A673 (cell line): ENCODE results near the gene WDR62. TPM values are rescaled to one million over a fixed set of nuclear protein-coding genes. Genes with fewer than 3 reads are reported as not detected.

Source experiments
- BruUV-seq: library from RNA; stranded (reverse); fragments of 400-500 nt; replicated peaks from 2 replicates; lab custom pipeline; 2021; lab: Mats Ljungman, UMichigan
- CTCF ChIA-PET: fragments of 300-600 bp; sonication (Branson Sonifier 250); formaldehyde crosslinking; loops from one replicate; lab custom pipeline; 2022; ENCODE audit warnings: antibody characterized with exemption; lab: Charles Lee
- POLR2A ChIA-PET: fragments of 300-600 bp; sonication (Branson Sonifier 250); formaldehyde crosslinking; loops from one replicate; lab custom pipeline; 2022; ENCODE audit warnings: antibody characterized with exemption; ENCODE audit not compliant: low non-redundant PET; lab: Charles Lee
- DNase-seq: peaks from one replicate; pipeline ENCODE4 v3.0.0-alpha.2; 2015; ENCODE audit warnings: low spot score
- H3K27ac ChIP-seq: fragments of 200-600 bp; sonication (generic); 2 replicates; pipeline ENCODE4 v1.5.1; 2016; ENCODE audit warnings: mixed run types, low read depth, mild to moderate bottlenecking, mixed read lengths, antibody characterized with exemption, low read length; ENCODE audit not compliant: poor library complexity, severe bottlenecking
- H3K27me3 ChIP-seq: fragments of 200-600 bp; sonication (generic); replicated peaks from 2 replicates; pipeline ENCODE4 v1.6.1; 2017; ENCODE audit warnings: mixed run types, low read depth, mild to moderate bottlenecking, mixed read lengths, antibody characterized with exemption, low read length; ENCODE audit not compliant: insufficient read depth, poor library complexity
- H3K36me3 ChIP-seq: fragments of 200-600 bp; sonication (generic); 2 replicates; pipeline ENCODE4 v1.6.1; 2016; ENCODE audit warnings: mixed run types, mild to moderate bottlenecking, mixed read lengths, antibody characterized with exemption, low read length; ENCODE audit not compliant: insufficient read depth, poor library complexity, severe bottlenecking
- H3K4me1 ChIP-seq: fragments of 200-600 bp; sonication (generic); 2 replicates; pipeline ENCODE4 v1.6.1; 2017; ENCODE audit warnings: mixed run types, mild to moderate bottlenecking, mixed read lengths, antibody characterized with exemption, low read length; ENCODE audit not compliant: insufficient read depth, poor library complexity, severe bottlenecking
- H3K4me3 ChIP-seq: fragments of 200-600 bp; sonication (generic); 2 replicates; pipeline ENCODE4 v1.5.1; 2016; ENCODE audit warnings: low read depth, mixed run types, mild to moderate bottlenecking, mixed read lengths, low read length; ENCODE audit not compliant: poor library complexity, severe bottlenecking
- H3K9me3 ChIP-seq: fragments of 200-600 bp; sonication (generic); 2 replicates; pipeline ENCODE4 v1.6.1; 2016; ENCODE audit warnings: mixed run types, low read depth, mild to moderate bottlenecking, mixed read lengths, antibody characterized with exemption, low read length; ENCODE audit not compliant: poor library complexity, severe bottlenecking
- CTCF ChIP-seq: fragments of 300-800, 200-600 bp; sonication (generic); conservative IDR thresholded peaks from 2 replicates; pipeline ENCODE4 v1.5.1; 2017; ENCODE audit warnings: low read depth, mild to moderate bottlenecking, antibody characterized with exemption, low read length, moderate library complexity, mixed read lengths
- EZH2 ChIP-seq: fragments of 200-600 bp; sonication (generic); IDR thresholded peaks from 2 replicates; pipeline ENCODE4 v1.6.1; 2017; ENCODE audit warnings: borderline replicate concordance, low read depth, mild to moderate bottlenecking, mixed read lengths, antibody characterized with exemption, low read length; ENCODE audit not compliant: poor library complexity, severe bottlenecking
- intact Hi-C: fragments of 100-400 bp; cut with micrococcal nuclease; formaldehyde crosslinking; loops from one replicate; pipeline ENCODE4 v1.10.0; 2022; ENCODE audit not compliant: unreplicated experiment
- total RNA-seq: library from RNA; stranded (reverse); gene quantifications from 2 replicates; pipeline ENCODE4 v1.2.3, GENCODE V29; 2021

Gene WDR62
- total RNA-seq, 1 experiment from 2014 or later, result 40.4 TPM

DNA sequence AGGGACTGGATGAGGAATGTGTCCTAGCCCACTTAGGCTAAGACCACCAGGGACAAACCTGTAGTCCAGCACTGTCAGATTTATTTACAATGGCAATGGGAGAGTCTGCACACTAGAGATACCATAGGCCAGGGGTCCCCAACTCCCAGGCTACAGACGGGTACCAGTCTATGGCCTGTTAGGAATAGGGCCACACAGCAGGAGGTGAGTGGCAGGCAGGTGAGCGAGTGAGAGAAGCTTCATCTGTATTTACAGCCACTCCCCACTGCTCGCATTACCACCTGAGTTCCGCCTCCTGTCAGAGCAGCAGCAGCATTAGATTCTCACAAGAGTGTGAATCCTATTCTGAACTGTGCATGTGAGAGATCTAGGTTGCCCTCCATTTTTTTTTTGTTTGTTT, 3.1 kb upstream of the WDR62 start:
- no peaks in the 10 kb centered on the region for H3K9me3 ChIP-seq
- H3K4me3 ChIP-seq, result no peak overlapping the region
- CTCF ChIA-PET, result no interaction called here
- no peak overlapping the region for H3K27ac ChIP-seq
- H3K4me1 ChIP-seq, result peaks cover under 1% of the 10 kb centered on the region
- BruUV-seq, result no TSS peak
- no peak for TF ChIP-seq CTCF
- no peak for TF ChIP-seq EZH2
- intact Hi-C loops, result no loop called here
- no peaks in the 10 kb centered on the region for H3K36me3 ChIP-seq
- H3K27me3 ChIP-seq, result no peaks in the 10 kb centered on the region
- POLR2A ChIA-PET, result no interaction called here
- no peak for DNase-seq

DNA sequence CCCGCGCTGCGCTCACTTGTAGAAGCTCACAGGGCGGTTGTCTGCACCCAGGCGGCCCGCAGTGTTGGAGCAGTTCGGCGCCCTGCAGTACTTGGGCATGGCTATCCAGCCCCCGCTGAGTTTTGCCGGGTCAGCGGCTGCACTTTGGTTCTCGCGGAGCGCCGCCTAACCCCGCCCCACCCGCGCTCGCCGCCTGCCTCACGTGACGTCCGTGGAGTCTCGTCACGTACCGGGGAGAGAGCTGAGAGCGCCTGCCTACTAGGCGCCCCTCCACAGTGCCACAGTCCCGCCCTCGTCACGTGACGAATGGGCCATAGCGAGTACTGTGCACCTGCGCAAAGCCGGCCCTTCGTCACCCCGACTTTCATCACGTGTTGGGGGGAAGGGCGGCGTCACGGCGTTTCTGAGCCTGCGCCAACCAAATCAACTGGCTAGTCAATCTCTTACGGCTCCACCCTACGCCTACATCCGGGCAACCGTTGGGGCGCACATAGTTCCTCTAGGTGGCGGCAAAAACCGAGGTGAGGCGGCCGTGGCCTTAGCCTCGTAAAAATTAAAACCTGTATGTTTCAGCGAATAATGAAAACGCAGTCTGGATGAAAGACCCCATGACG, 471 bp upstream of the WDR62 start, which contains the start of gene THAP8:
Gene THAP8, minus strand, starts transcription at position 167 of the 614 bp plus-strand sequence. Its CDS starts 68 bp downstream, at position 99.
- H3K36me3 ChIP-seq, result peaks cover 9% of the 10 kb centered on the region
- ChIA-PET CTCF (interaction anchor here (0.7 kb wide), 1 partner anchor 127 kb away, joined by 9 read pairs; no protein-coding TSS in a partner anchor), POLR2A (interaction anchor here (0.5 kb wide), 1 partner anchor 12 kb away, joined by 3 read pairs; no protein-coding TSS in a partner anchor)
- intact Hi-C loops, result loop anchor here (2.0 kb wide), 1 partner anchor 61 kb away; the partner anchor contains the start of genes POLR2I and TBCB
- no peaks in the 10 kb centered on the region for H3K9me3 ChIP-seq
- peaks cover 5% of the 10 kb centered on the region for H3K4me1 ChIP-seq
- no peaks in the 10 kb centered on the region for H3K27me3 ChIP-seq
- TF ChIP-seq CTCF (peak; percentile 60), EZH2 (no peak)
- peak within 1 kb of the TSS; percentile 85 for H3K4me3 ChIP-seq
- no TSS peak for BruUV-seq
- DNase-seq, result peak; percentile 100
- peak within 1 kb of the TSS; percentile 93 for H3K27ac ChIP-seq

DNA sequence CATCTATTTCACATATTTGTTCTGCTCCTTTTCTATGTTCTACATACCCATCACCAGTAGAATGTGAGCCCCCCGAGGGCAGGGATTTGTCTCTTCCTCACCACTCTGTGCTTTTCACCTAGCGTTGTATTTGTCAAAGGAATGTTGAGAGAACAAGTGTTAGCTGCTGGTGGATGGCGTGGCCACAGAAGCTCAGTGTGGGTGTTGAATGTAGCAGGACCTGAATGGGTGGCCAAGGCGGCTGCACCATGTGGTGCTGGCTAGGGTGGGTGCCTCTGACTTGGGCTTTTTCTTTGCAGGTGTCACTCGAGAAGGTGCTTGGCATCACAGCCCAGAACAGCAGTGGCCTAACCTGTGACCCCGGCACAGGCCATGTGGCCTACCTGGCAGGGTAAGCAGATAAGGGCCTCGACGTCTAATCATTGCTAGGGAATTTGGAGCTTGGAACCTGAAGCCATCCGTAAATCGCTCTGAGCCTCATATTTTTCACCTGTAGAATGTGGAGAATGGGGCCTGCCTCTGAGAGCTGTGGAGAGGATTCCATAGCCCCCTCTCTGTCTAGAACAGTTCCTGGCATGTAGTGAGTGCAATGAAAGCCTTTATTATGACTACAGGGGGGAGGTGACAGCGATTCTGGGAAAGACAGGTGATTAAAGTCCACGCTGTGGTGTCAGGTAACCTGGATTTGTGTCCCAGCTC, 3.9 kb downstream of the WDR62 start:
- peak overlapping the region; percentile 23 for H3K27ac ChIP-seq
- no peaks in the 10 kb centered on the region for H3K9me3 ChIP-seq
- TF ChIP-seq EZH2 (no peak), CTCF (no peak)
- CTCF ChIA-PET, result no interaction called here
- H3K4me1 ChIP-seq, result peaks cover 5% of the 10 kb centered on the region
- intact Hi-C loops, result no loop called here
- no peak overlapping the region for H3K4me3 ChIP-seq
- no peaks in the 10 kb centered on the region for H3K27me3 ChIP-seq
- no TSS peak for BruUV-seq
- peaks cover 38% of the 10 kb centered on the region for H3K36me3 ChIP-seq
- no peak for DNase-seq
- POLR2A ChIA-PET, result no interaction called here
